ENCODE results near the gene ZSCAN9. TPM values are rescaled to one million over a fixed set of nuclear protein-coding genes. Genes with fewer than 3 reads are reported as not detected.

ZSCAN9 gene
- total RNA-seq, 2 experiments from 2014 or later, result 7.0 to 11.6 TPM

DNA sequence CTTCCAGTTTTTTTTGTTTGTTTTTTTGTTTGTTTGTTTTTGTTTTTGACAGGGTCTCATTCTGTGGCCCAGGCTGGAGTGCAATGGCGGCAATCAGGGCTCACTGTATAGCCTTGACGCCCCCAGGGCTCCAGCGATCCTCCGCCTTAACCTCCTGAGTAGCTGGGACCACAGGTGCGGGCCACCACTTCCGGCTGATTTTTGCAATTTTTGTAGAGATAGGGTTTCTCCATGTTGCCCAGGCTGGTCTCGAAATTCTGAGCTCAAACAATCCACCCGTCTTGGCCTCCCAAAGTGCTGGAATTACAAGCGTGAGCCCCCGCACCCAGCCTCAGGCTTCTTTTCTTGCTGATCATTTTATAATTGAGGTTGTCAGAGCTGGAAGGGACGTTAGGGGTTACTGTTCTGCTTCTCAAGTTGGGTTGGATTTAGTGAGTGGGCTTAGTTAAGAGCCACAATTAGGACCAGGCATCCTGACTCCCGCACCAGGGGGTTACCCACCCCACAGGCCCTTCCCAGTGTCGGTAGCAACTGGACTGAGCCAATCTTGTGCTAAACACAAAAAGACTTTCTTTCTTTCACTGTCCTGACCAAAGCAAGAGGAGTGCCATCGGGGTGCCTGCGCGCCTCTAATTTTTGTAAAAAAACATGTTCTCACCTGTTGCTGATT lies 13.1 kb upstream of the ZSCAN9 start:
- Mint-ChIP-seq H3K9me3 (ENCODE audit: low read depth) (no peaks in the 10 kb centered on the region), H3K36me3 (peaks cover 7% of the 10 kb centered on the region), H3K27me3 (peaks cover 86% of the 10 kb centered on the region), H3K4me1 (peaks cover 34% of the 10 kb centered on the region), H3K4me3 (peak overlapping the region; percentile 73), H3K27ac (no peak overlapping the region)
- DNase-seq (peak; percentile 64), ATAC-seq (peak; percentile 47)
- CTCF ChIA-PET, result interaction anchor here (0.8 to 0.9 kb wide), 2 partner anchors 107 to 144 kb away, joined by 3 read pairs; no protein-coding TSS in a partner anchor

DNA sequence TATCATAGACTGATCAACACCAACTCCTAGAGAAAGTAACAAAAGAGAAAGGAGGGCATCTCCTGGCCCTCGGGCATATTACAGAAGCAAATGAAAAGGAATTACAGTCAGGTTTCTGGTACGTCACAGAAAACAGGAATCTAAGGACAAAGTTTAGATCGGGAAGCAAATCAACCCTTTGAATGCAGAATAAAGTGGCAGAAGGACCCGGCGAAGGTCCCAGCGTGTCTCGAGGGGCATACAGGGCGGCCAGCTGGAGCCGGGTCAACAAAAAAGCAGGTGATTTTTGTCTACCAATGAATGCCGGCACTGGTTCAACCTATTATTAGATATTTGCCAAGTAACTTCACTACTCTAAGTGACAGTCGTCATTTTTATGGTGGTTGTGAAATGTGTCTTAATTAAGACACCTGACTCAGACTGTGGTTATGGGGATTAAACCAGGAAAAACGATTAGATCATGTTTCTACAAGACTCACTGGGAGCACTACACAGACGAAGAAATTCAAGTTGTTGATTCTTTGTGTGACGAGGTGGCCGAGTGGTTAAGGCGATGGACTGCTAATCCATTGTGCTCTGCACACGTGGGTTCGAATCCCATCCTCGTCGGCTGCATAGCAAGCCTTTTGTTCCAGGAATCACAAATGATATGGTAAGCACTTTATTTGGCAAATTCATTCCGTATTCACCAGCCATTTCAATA lies 12.4 kb upstream of the ZSCAN9 start:
- peaks cover 4% of the 10 kb centered on the region for H3K36me3 Mint-ChIP-seq
- ATAC-seq (peak; percentile 46), DNase-seq (peak; percentile 75)
- CTCF ChIA-PET, result no interaction called here
- peaks cover 82% of the 10 kb centered on the region for H3K27me3 Mint-ChIP-seq
- H3K4me3 Mint-ChIP-seq, result peak overlapping the region; percentile 73
- H3K4me1 Mint-ChIP-seq, result peaks cover 28% of the 10 kb centered on the region
- H3K9me3 Mint-ChIP-seq (ENCODE audit: low read depth), result no peaks in the 10 kb centered on the region
- no peak overlapping the region for H3K27ac Mint-ChIP-seq

DNA sequence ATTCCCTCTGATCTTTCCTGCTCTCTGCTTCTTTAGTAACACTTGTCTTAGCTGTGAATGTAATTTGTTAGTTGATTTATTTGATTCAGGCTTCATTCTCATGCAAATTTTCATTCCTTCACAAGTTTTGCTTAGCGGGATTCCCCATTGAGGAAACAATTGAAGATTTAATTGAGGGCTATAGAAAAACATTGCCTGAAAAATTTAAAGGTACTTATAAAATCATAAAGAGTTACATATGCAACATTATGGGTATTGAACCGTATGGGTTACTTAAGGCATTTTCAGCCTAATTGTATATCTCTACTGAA lies 11.9 kb upstream of the ZSCAN9 start:
- Mint-ChIP-seq H3K36me3 (peaks cover 3% of the 10 kb centered on the region), H3K27ac (no peak overlapping the region), H3K4me1 (peaks cover 24% of the 10 kb centered on the region), H3K27me3 (peaks cover 81% of the 10 kb centered on the region), H3K9me3 (ENCODE audit: low read depth) (no peaks in the 10 kb centered on the region), H3K4me3 (peak overlapping the region; percentile 73)
- CTCF ChIA-PET, result no interaction called here
- DNase-seq (no peak), ATAC-seq (no peak)

DNA sequence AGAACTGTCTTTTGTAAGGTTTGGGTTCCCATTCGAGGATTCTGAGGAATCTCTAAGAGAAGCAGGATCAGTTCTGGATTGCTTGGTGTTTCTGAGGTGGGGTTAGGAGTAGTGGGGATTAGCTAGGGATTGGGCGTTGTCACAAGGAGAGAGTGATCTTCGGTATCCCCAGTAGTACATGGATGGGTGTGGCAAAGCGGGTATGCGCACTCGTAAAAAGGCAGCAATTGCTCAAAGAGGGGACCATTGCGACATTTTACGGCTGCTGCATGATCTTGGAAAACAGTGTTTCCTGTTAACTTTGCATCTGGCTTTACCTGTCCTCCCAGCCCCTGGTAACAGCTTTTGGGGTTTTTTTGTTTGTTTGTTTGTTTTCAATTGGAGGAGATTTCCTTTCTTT lies 9.7 kb upstream of the ZSCAN9 start:
- CTCF ChIA-PET, result no interaction called here
- no peaks in the 10 kb centered on the region for H3K36me3 Mint-ChIP-seq
- H3K4me3 Mint-ChIP-seq, result no peak overlapping the region
- ATAC-seq, result no peak
- H3K9me3 Mint-ChIP-seq (ENCODE audit: low read depth), result no peaks in the 10 kb centered on the region
- H3K4me1 Mint-ChIP-seq, result peaks cover 22% of the 10 kb centered on the region
- peaks cover 80% of the 10 kb centered on the region for H3K27me3 Mint-ChIP-seq
- no peak for DNase-seq
- no peak overlapping the region for H3K27ac Mint-ChIP-seq

DNA sequence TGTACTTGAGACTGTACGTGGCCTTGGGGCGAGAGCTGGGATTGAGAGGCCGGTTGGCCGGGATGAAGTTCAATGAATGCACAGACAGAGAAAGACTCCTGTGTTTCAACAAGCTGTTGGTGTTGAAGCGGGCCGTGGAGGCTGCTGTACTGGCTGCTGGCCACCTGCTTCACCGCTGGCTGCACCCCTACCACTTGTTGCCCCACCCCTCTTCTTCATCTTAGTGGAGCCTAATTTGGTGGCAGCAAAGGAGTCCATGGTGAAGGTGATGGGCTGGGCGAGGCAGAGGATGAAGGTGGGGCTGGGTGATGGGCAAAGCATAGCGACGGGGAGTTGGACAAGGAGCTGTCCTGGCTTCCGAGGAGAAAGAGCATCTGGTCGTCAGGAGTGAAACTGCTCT lies 7.2 kb upstream of the ZSCAN9 start:
- Mint-ChIP-seq H3K4me3 (no peak overlapping the region), H3K4me1 (peaks cover 9% of the 10 kb centered on the region), H3K36me3 (no peaks in the 10 kb centered on the region), H3K27ac (no peak overlapping the region), H3K27me3 (peaks cover 80% of the 10 kb centered on the region), H3K9me3 (ENCODE audit: low read depth) (no peaks in the 10 kb centered on the region)
- ATAC-seq, result no peak
- CTCF ChIA-PET, result interaction anchor here (1.7 kb wide), 1 partner anchor 138 kb away, joined by 9 read pairs; no protein-coding TSS in a partner anchor
- DNase-seq, result no peak

DNA sequence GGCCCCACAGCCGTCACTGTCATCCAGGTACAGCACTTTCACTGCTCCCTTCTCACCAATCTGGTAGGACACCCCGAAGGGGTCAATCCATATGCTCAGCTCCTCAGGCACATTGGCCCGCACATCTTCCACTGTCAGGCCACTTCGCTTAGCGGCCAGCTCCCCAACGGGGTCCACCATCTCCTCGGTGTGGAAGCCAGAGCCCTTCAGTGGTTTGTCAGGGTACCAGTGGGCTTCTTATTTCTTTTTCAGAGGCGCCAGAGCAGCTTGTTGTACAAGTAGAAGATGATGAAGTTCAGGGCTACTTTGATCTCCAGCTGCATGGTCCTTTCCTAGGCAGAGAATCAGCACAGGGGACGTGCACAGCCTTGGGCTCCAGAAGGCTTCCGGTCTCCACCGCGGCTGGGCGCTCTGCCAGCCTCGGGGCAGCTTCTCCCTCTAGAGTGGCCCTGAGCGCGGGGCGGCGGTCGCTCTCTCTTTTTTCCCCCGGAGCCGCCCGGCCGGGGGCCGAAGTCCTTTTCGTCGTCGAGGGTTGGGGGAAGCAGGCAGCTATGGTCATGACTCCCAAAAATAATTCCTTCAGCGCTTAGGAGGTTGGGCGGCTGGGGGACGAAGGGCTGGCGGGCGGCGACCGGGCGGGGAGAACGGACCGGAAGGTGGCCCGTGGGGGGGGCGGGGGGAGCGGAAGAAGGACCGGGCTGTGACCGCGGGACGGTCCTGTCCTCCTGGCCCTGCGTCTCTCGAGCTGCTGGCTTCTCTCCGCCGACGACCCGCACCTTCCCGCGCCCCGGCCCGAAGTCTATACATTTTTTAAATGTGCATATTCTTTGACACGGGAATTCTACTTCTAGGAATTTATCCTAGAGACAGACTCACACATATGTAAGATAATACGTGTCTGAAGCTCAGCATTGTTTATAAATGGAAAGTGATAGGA lies 6.5 kb upstream of the ZSCAN9 start:
- DNase-seq (peak; percentile 47), ATAC-seq (peak; percentile 73)
- CTCF ChIA-PET, result interaction anchor here (1.2 to 1.7 kb wide), 2 partner anchors 37 to 138 kb away, joined by 3 to 9 read pairs; no protein-coding TSS in a partner anchor
- no peaks in the 10 kb centered on the region for H3K36me3 Mint-ChIP-seq
- H3K4me3 Mint-ChIP-seq, result peak overlapping the region; percentile 75
- H3K27me3 Mint-ChIP-seq, result peaks cover 80% of the 10 kb centered on the region
- H3K9me3 Mint-ChIP-seq (ENCODE audit: low read depth), result no peaks in the 10 kb centered on the region
- H3K27ac Mint-ChIP-seq, result no peak overlapping the region
- peaks cover 4% of the 10 kb centered on the region for H3K4me1 Mint-ChIP-seq

DNA sequence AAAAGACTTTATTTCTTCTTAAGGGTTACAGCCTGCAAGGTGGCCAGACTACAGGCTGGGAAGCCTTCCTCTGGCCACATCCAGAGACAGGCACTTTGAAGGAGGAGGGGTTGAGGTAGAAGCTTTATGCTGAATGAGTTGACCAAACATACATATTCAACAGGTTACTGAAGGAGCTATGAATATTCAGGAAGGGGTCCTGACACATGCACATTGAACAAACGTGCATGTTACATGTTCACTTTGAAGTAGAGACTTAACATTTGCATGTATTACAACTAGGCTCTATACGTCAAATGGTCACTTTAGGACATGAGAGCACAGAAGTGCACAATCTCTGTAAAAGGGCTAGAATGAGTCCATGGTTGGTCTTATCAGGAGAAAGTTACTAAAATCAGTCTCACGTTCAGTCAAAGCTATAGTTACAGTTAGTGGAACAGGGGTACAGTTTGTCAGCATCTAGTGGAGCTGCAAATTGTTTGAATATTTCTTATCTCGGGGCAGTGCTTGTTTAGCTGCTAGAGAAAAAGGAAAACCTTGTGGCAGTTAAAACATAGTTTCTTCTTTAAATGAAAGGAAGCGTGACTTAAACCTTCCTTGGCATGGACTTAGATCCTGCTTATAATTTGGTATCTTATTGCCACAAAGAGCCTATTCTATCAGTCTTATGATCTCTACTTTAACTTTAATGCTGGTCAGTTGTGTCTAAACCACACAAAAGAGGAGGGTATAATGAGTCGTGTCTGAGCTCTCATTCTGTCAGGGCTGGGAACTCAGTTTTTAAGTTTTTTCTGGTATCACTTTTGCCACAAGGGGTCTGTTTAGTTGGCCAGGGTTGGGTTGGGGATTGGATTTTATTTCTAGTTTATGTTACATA lies 4.6 kb upstream of the ZSCAN9 start:
- DNase-seq (no peak), ATAC-seq (no peak)
- no peak overlapping the region for H3K27ac Mint-ChIP-seq
- no peaks in the 10 kb centered on the region for H3K9me3 Mint-ChIP-seq (ENCODE audit: low read depth)
- peaks cover 66% of the 10 kb centered on the region for H3K27me3 Mint-ChIP-seq
- no peaks in the 10 kb centered on the region for H3K36me3 Mint-ChIP-seq
- CTCF ChIA-PET, result interaction anchor here (1.5 to 1.6 kb wide), 2 partner anchors 32 to 135 kb away, joined by 4 to 5 read pairs; no protein-coding TSS in a partner anchor
- peaks cover 12% of the 10 kb centered on the region for H3K4me1 Mint-ChIP-seq
- H3K4me3 Mint-ChIP-seq, result no peak overlapping the region

DNA sequence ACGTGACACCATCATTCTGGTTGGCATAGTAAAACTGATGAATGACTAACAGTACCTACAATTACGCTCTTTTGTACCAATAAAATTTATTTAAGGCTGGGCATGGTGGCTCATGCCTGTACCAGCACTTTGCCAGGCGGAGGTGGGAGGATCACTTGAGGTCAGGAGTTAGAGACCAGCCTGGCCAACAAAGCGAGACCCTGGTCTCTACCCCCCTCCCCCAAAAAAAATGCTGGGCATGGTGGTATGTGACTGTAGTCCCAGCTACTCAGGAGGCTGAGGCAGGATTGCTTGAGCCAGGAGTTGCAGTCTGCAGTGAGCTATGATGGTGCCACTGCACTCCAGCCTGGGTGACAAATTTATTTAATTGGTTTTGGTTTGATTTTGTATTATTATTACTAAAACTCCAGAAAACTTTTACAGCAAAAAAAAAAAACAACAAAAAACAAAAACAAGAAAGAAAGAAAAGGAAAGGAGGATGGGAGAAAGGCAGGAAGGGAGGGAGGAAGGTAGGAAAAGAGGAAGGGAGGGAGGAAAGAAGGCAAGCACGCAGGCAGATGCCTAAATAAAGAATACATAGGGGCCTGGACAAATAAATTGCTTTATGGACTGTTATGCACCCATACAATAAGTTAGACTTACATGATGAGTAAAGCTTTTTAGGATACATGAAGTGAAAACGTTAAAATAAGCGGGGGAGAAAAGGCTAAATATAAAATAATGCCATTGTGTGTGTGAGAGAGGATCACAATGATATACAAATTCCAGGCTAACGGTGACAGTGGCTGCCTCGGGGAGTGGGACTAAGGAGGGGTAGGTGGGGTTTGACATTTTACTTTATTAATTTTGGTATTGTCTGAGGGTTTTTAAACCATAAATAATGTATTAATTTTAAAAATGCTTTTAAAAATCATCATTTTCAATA lies 682 bp upstream of the ZSCAN9 start:
- Mint-ChIP-seq H3K27ac (peak overlapping the region; percentile 60), H3K4me3 (peak overlapping the region; percentile 87), H3K9me3 (ENCODE audit: low read depth) (no peaks in the 10 kb centered on the region), H3K4me1 (peaks cover 35% of the 10 kb centered on the region), H3K27me3 (peaks cover 39% of the 10 kb centered on the region), H3K36me3 (peaks cover 7% of the 10 kb centered on the region)
- ATAC-seq, result no peak
- CTCF ChIA-PET, result no interaction called here
- DNase-seq, result no peak

DNA sequence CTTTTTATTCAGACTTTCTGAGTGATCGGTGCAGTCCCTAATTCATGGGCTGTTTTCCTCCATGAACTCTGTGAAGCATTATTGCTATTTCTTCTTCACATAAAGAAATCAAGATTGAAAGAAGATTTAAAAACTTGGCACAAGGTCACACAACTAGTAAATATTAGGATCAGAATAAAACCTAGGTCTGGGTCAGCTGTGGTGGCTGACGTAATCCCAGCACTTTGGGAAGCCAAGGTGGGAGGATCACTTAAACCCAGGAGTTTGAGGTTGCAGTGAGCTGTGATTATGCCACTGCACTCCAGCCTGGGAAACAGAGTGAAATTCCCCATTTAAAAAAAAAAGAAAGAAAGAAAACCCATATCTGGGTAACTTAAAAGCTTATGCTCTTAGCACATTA lies 1.4 kb downstream of the ZSCAN9 start:
- H3K36me3 Mint-ChIP-seq, result peaks cover 18% of the 10 kb centered on the region
- H3K27me3 Mint-ChIP-seq, result peaks cover 20% of the 10 kb centered on the region
- no peak for ATAC-seq
- CTCF ChIA-PET, result interaction anchor here (0.5 to 0.9 kb wide), 2 partner anchors 93 to 474 kb away, joined by 3 to 4 read pairs; no protein-coding TSS in a partner anchor
- no peak for DNase-seq
- peaks cover 35% of the 10 kb centered on the region for H3K4me1 Mint-ChIP-seq
- no peaks in the 10 kb centered on the region for H3K9me3 Mint-ChIP-seq (ENCODE audit: low read depth)
- H3K4me3 Mint-ChIP-seq, result no peak overlapping the region
- H3K27ac Mint-ChIP-seq, result no peak overlapping the region

DNA sequence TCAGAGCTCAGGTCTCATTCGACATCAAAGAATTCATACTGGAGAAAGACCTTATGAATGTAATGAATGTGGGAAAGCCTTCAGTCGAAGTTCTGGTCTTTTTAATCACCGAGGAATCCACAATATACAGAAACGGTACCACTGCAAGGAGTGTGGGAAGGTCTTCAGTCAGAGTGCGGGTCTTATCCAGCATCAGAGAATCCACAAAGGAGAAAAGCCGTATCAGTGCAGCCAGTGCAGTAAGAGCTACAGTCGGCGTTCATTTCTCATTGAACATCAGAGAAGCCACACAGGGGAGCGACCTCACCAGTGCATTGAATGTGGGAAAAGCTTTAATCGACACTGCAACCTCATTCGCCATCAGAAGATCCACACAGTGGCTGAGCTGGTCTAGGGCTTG lies 7.7 kb downstream of the ZSCAN9 start:
- peaks cover 41% of the 10 kb centered on the region for H3K36me3 Mint-ChIP-seq
- peaks cover 4% of the 10 kb centered on the region for H3K9me3 Mint-ChIP-seq (ENCODE audit: low read depth)
- H3K27me3 Mint-ChIP-seq, result no peaks in the 10 kb centered on the region
- H3K4me1 Mint-ChIP-seq, result peaks cover 9% of the 10 kb centered on the region
- no peak for DNase-seq
- no peak overlapping the region for H3K27ac Mint-ChIP-seq
- CTCF ChIA-PET, result no interaction called here
- H3K4me3 Mint-ChIP-seq, result no peak overlapping the region
- ATAC-seq, result no peak

DNA sequence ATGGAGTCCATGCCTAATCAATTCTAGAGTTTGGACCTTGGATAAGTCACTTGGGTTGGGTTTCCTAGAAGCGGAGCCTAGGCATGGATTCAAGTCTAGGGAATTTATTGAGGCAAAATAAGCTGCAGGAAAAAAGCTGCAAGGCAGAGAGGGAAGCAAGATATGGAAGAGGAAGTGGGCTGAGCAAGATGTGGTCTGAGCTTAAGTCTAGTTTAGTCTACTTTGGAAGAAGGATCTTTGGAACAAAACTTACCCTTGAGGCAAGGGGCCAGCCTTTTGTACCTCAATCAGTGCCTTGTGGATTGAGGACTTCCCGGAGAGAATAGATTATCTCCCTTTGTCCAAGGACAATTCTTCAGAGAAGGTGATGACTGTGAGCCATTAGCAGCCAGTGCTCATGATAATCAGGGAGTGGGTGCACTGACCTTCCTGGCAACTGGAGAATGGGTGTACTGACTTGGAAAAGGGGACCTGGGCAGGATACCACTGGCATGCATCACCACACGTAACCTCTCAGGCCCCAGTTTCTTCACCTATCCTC lies 10.9 kb downstream of the ZSCAN9 start:
- no peak overlapping the region for H3K27ac Mint-ChIP-seq
- DNase-seq (no peak), ATAC-seq (no peak)
- CTCF ChIA-PET, result no interaction called here
- H3K4me1 Mint-ChIP-seq, result no peaks in the 10 kb centered on the region
- H3K27me3 Mint-ChIP-seq, result no peaks in the 10 kb centered on the region
- H3K36me3 Mint-ChIP-seq, result peaks cover 31% of the 10 kb centered on the region
- peaks cover 4% of the 10 kb centered on the region for H3K9me3 Mint-ChIP-seq (ENCODE audit: low read depth)
- H3K4me3 Mint-ChIP-seq, result no peak overlapping the region

DNA sequence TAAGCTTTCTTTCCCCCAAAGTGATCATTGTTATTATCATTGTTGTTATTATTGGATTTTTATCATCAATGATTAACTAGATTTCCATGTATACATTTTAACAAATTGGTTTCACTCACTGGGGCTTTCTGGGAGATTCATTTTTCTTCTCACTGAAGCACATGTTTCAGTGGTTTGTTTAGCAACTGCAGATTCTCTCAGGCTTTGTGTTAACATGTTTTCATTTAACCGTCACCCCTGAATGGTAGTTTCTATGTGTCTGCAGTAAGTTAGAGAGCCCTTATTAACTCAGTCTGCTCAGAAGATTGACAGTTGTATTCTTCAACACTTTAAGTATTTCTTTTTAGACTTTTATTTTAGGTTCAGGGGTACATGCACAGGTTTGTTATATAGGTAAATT lies 14.6 kb downstream of the ZSCAN9 start:
- Mint-ChIP-seq H3K9me3 (ENCODE audit: low read depth) (no peaks in the 10 kb centered on the region), H3K4me3 (no peak overlapping the region), H3K36me3 (peaks cover 15% of the 10 kb centered on the region), H3K4me1 (no peaks in the 10 kb centered on the region), H3K27ac (no peak overlapping the region), H3K27me3 (no peaks in the 10 kb centered on the region)
- CTCF ChIA-PET, result no interaction called here
- ATAC-seq (no peak), DNase-seq (no peak)
